HepG2 (cell line): Measurements from ENCODE around the gene KMT5C. TPM values are rescaled to one million over a fixed set of nuclear protein-coding genes. Genes with fewer than 3 reads are reported as not detected.

ENCODE experiments used
- AGO2 ChIP-seq: fragments of 200-400 bp; formaldehyde crosslinking; optimal IDR thresholded peaks from 2 replicates; pipeline ENCODE3; 2017; ENCODE audit warnings: mild to moderate bottlenecking, low read depth, low read length, moderate library complexity
- CREM ChIP-seq, 2 experiments: sonication (generic) in 1 of 2; formaldehyde crosslinking in 1 of 2; IDR thresholded peaks; 2 replicates each; pipeline versions ENCODE4 v1.4.0 to v1.6.1; 2016 to 2020; ENCODE audit warnings: antibody characterized with exemption in 1 of 2, mild to moderate bottlenecking in 1 of 2, missing genetic modification reagents in 1 of 2
- DRAP1 ChIP-seq: IDR thresholded peaks from 2 replicates; pipeline ENCODE4 v1.6.1; 2016; ENCODE audit warnings: missing genetic modification reagents, missing compliant biosample characterization
- FOXP1 ChIP-seq, 2 experiments: fragments of 450-650 bp in 1 of 2; IDR thresholded peaks; 2 replicates each; pipeline ENCODE4 v1.6.1; 2017 to 2018; ENCODE audit warnings: antibody characterized with exemption in 1 of 2
- FOXP4 ChIP-seq: sonication (generic); formaldehyde crosslinking; IDR thresholded peaks from 2 replicates; pipeline ENCODE4 v1.4.0; 2020; ENCODE audit warnings: missing genetic modification reagents
- GABPA ChIP-seq, 2 experiments: IDR thresholded peaks; 2 replicates each; pipeline ENCODE4 v1.6.1; 2011 to 2016; ENCODE audit warnings: low read depth in 2 of 2, low read length in 1 of 2, missing biosample characterization in 1 of 2, missing genetic modification characterization in 1 of 2
- HCFC1 ChIP-seq: fragments of 150-350 bp; IDR thresholded peaks from 2 replicates; pipeline ENCODE4 v1.6.1; 2014; ENCODE audit warnings: low read depth, low read length
- NFIC ChIP-seq: IDR thresholded peaks from 2 replicates; pipeline ENCODE4 v1.6.1; 2012; ENCODE audit warnings: mild to moderate bottlenecking, low read length, inconsistent platforms
- SMAD3 ChIP-seq: sonication (generic); formaldehyde crosslinking; IDR thresholded peaks from 2 replicates; pipeline ENCODE4 v1.4.0; 2020; ENCODE audit warnings: missing genetic modification reagents
- THAP11 ChIP-seq: IDR thresholded peaks from 2 replicates; pipeline ENCODE4 v1.6.1; 2016; ENCODE audit warnings: missing biosample characterization, missing genetic modification reagents
- TIGD3 ChIP-seq: sonication (generic); formaldehyde crosslinking; IDR thresholded peaks from 2 replicates; pipeline ENCODE4 v1.5.1; 2020; ENCODE audit warnings: mild to moderate bottlenecking, missing genetic modification reagents, borderline replicate concordance
- TRIM24 ChIP-seq: sonication (generic); formaldehyde crosslinking; IDR thresholded peaks from 2 replicates; pipeline ENCODE4 v1.8.0; 2022; ENCODE audit warnings: mild to moderate bottlenecking, missing genetic modification reagents
- ZBTB38 ChIP-seq: sonication (generic); formaldehyde crosslinking; IDR thresholded peaks from 2 replicates; pipeline ENCODE4 v1.5.1; 2020; ENCODE audit warnings: mild to moderate bottlenecking, missing genetic modification reagents
- ZNF101 ChIP-seq: sonication (generic); formaldehyde crosslinking; IDR thresholded peaks from 2 replicates; pipeline ENCODE4 v1.4.0; 2020; ENCODE audit warnings: mild to moderate bottlenecking, low read depth, missing genetic modification reagents, borderline replicate concordance
- ZNF564 ChIP-seq: sonication (generic); formaldehyde crosslinking; IDR thresholded peaks from 2 replicates; pipeline ENCODE4 v1.8.1; 2023; ENCODE audit warnings: mild to moderate bottlenecking, missing genetic modification reagents
- ZNF646 ChIP-seq: sonication (generic); formaldehyde crosslinking; IDR thresholded peaks from 2 replicates; pipeline ENCODE4 v1.9.0; 2021; ENCODE audit warnings: mild to moderate bottlenecking, missing genetic modification reagents
- ZNF776 ChIP-seq: sonication (generic); formaldehyde crosslinking; IDR thresholded peaks from 2 replicates; pipeline ENCODE4 v1.4.0; 2020; ENCODE audit warnings: mild to moderate bottlenecking, missing genetic modification reagents
- ZNF850 ChIP-seq: sonication (generic); formaldehyde crosslinking; conservative IDR thresholded peaks from 2 replicates; pipeline ENCODE4 v1.9.0; 2021; ENCODE audit warnings: mild to moderate bottlenecking, missing genetic modification reagents
- polyA plus RNA-seq, 8 experiments: library from polyadenylated mRNA; depleted of rRNA in 3 of 8; stranded (reverse) in 7 of 8; unstranded in 1 of 8; fragments of >200 nt; fragmentation: Illumina TruSeq in 4 of 8; extraction: Trizol in 4 of 8; gene quantifications; 2 replicates each; pipeline versions ENCODE4 v1.2.1 to v1.2.3, GENCODE V29; 2011 to 2016; ENCODE audit warnings: low read depth in 4 of 8, missing spikeins in 1 of 8, mixed read lengths in 1 of 8; ENCODE audit not compliant: insufficient read depth in 1 of 8
- total RNA-seq, 5 experiments: library from RNA; depleted of rRNA; stranded (reverse); fragments of >200 nt; fragmentation: Illumina TruSeq; extraction: Trizol; gene quantifications; 2 replicates each; pipeline ENCODE4 v1.2.3, GENCODE V29; 2016; ENCODE audit warnings: low read depth in 1 of 5

Gene KMT5C
- total and polyA plus RNA-seq, 2 of the 13 experiments (the other 11 are each of a cell fraction or from before 2014, with no cell fraction given): 5.5 to 9.0 TPM

- TF ChIP-seq ZNF776 (CRISPR knock-in tag): no peak
- no peak for TF ChIP-seq ZNF564
- no peak for TF ChIP-seq TIGD3 (CRISPR knock-in tag)
- no peak for TF ChIP-seq ZBTB38 (CRISPR knock-in tag)
- TF ChIP-seq AGO2: no peak
- TF ChIP-seq GABPA (IDR thresholded peaks at IDR 0.05; ENCODE audit: low read depth, low read length): no peak
- peak; percentile 42; the same call in 1 of the 2 replicates for TF ChIP-seq GABPA (CRISPR knock-in tag; IDR thresholded peaks at IDR 0.05; ENCODE audit: low read depth)
- TF ChIP-seq TRIM24 (CRISPR knock-in tag): no peak
- no peak for TF ChIP-seq FOXP4 (CRISPR knock-in tag)
- TF ChIP-seq CREM (IDR thresholded peaks at IDR 0.05): peak; percentile 46; the same call in 1 of the 2 replicates
- no peak for TF ChIP-seq CREM (CRISPR knock-in tag; IDR thresholded peaks at IDR 0.05)
- TF ChIP-seq ZNF646 (CRISPR knock-in tag): no peak
- no peak for TF ChIP-seq SMAD3 (CRISPR knock-in tag)
- peak; percentile 98 for TF ChIP-seq THAP11 (CRISPR knock-in tag)
- no peak for TF ChIP-seq ZNF850 (CRISPR knock-in tag)
- TF ChIP-seq HCFC1: peak; percentile 88
- no peak for TF ChIP-seq FOXP1 (IDR thresholded peaks at IDR 0.05)
- no peak for TF ChIP-seq FOXP1 (CRISPR knock-in tag; IDR thresholded peaks at IDR 0.05)
- TF ChIP-seq DRAP1 (CRISPR knock-in tag): no peak
- no peak for TF ChIP-seq ZNF101
- TF ChIP-seq NFIC: no peak
Observed at GRCh38 chr19:55319785-55320184, 19.9 kb upstream of the KMT5C start (continued).
